MM.1S (cell line): ENCODE measurements around the gene TMEM131.

Source experiments
- EZH2 ChIP-seq: fragments of 300-600 bp; sonication (generic); optimal IDR thresholded peaks from 2 replicates; pipeline ENCODE3; 2017; ENCODE audit warnings: low read depth, mild to moderate bottlenecking, antibody characterized with exemption, low read length, mixed read lengths
- EZH2phosphoT487 ChIP-seq: fragments of 300-600 bp; sonication (generic); IDR thresholded peaks from 2 replicates; pipeline ENCODE4 v1.6.1; 2018; ENCODE audit warnings: antibody characterized with exemption, low read length
- TF ChIP-seq, protein P1 (sequence below): fragments of 300-600 bp; sonication (generic); IDR thresholded peaks from 2 replicates; pipeline ENCODE4 v1.5.1; 2016; ENCODE audit warnings: antibody characterized with exemption, low read length, mixed read lengths

GRCh38 chr2:97871096-97871780 is 124.5 kb downstream of the TMEM131 start:
- TF ChIP-seq, protein P1, sequence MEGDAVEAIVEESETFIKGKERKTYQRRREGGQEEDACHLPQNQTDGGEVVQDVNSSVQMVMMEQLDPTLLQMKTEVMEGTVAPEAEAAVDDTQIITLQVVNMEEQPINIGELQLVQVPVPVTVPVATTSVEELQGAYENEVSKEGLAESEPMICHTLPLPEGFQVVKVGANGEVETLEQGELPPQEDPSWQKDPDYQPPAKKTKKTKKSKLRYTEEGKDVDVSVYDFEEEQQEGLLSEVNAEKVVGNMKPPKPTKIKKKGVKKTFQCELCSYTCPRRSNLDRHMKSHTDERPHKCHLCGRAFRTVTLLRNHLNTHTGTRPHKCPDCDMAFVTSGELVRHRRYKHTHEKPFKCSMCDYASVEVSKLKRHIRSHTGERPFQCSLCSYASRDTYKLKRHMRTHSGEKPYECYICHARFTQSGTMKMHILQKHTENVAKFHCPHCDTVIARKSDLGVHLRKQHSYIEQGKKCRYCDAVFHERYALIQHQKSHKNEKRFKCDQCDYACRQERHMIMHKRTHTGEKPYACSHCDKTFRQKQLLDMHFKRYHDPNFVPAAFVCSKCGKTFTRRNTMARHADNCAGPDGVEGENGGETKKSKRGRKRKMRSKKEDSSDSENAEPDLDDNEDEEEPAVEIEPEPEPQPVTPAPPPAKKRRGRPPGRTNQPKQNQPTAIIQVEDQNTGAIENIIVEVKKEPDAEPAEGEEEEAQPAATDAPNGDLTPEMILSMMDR = no peak
- no peak for TF ChIP-seq EZH2
- TF ChIP-seq EZH2phosphoT487 = no peak
